GM06990 (cell line): ENCODE measurements around the gene ARHGAP35.

Source experiments
- DNase-seq: peaks from one replicate; pipeline ENCODE4 v3.0.0-alpha.2; 2011; ENCODE audit not compliant: insufficient read length; ENCODE audit errors: extremely low read depth
- H3K27me3 ChIP-seq: replicated peaks from 2 replicates; pipeline ENCODE4 v1.6.0; 2011; ENCODE audit warnings: low read length; ENCODE audit not compliant: control insufficient read depth, insufficient read depth
- H3K36me3 ChIP-seq: 2 replicates; pipeline ENCODE4 v1.5.1; 2011; ENCODE audit warnings: low read length; ENCODE audit not compliant: control insufficient read depth, insufficient read depth
- H3K4me3 ChIP-seq: replicated peaks from 2 replicates; pipeline ENCODE4 v1.5.1; 2011; ENCODE audit warnings: low read depth, mild to moderate bottlenecking, control low read depth, low read length
- CTCF ChIP-seq: IDR thresholded peaks from 2 replicates; pipeline ENCODE4 v1.5.1; 2011; ENCODE audit warnings: low read length, control low read depth, mild to moderate bottlenecking, inconsistent platforms; ENCODE audit not compliant: insufficient read depth, poor library complexity, severe bottlenecking

The ARHGAP35 gene

GRCh38 chr19:46830864-46831263 lies 29.9 kb upstream of the ARHGAP35 start:
- no peak for DNase-seq
- no peak for TF ChIP-seq CTCF
- no peaks in the 10 kb centered on the region for H3K36me3 ChIP-seq
- H3K27me3 ChIP-seq = no peaks in the 10 kb centered on the region
- H3K4me3 ChIP-seq = no peak overlapping the region

GRCh38 chr19:46834121-46834520 lies 26.7 kb upstream of the ARHGAP35 start:
- H3K4me3 ChIP-seq = no peak overlapping the region
- H3K36me3 ChIP-seq = peaks cover 3% of the 10 kb centered on the region
- H3K27me3 ChIP-seq = no peaks in the 10 kb centered on the region
- DNase-seq = no peak
- no peak for TF ChIP-seq CTCF

- Histone ChIP-seq H3K27me3 (no peaks in the 10 kb centered on the region), H3K4me3 (no peak overlapping the region), H3K36me3 (peaks cover 10% of the 10 kb centered on the region)
- DNase-seq = no peak
- no peak for TF ChIP-seq CTCF
These were observed 25.8 kb upstream of the ARHGAP35 start for GRCh38 chr19:46834984-46835383.

- peaks cover 16% of the 10 kb centered on the region for H3K36me3 ChIP-seq
- no peak for DNase-seq
- H3K27me3 ChIP-seq = no peaks in the 10 kb centered on the region
- no peak for TF ChIP-seq CTCF
- H3K4me3 ChIP-seq = no peak overlapping the region
These were observed 22.6 kb upstream of the ARHGAP35 start for GRCh38 chr19:46838160-46838559.

- no peak for DNase-seq
These were observed 20.9 kb upstream of the ARHGAP35 start for GRCh38 chr19:46839752-46840497.

More at GRCh38 chr19:46839752-46840497, 20.9 kb upstream of the ARHGAP35 start:
- H3K4me3 ChIP-seq = no peak overlapping the region
- no peak for TF ChIP-seq CTCF
- H3K36me3 ChIP-seq = peaks cover 16% of the 10 kb centered on the region
- no peaks in the 10 kb centered on the region for H3K27me3 ChIP-seq
